Tibial artery (tissue), 4 donors: Measurements from ENCODE around the gene NDFIP1.

Experiments
- DNase-seq, 2 donors: peaks; one replicate each; pipeline ENCODE4 v3.0.0-alpha.2; 2019
- H3K27ac ChIP-seq, 2 donors: fragments of 200-600 bp; sonication (generic) in 1 of 2; 1 replicate in 1 of 2; 2 replicates in 1 of 2; pipeline ENCODE4 v1.5.1; 2018 to 2019; ENCODE audit warnings: mild to moderate bottlenecking in 1 of 2
- H3K27me3 ChIP-seq, 2 donors: fragments of 200-600 bp; sonication (generic) in 1 of 2; one replicate each; pipeline versions ENCODE4 v1.5.1 to v1.6.0; 2016 to 2019
- H3K36me3 ChIP-seq, 3 donors: fragments of 200-600 bp; sonication (generic) in 2 of 3; one replicate each; pipeline ENCODE4 v1.5.1; 2016 to 2019; ENCODE audit warnings: mild to moderate bottlenecking in 2 of 3
- H3K4me1 ChIP-seq, 4 donors: fragments of 200-600 bp; sonication (generic) in 2 of 4; 1 replicate in 3 of 4; 2 replicates in 1 of 4; pipeline ENCODE4 v1.5.1; 2016 to 2019
- H3K4me3 ChIP-seq, 2 donors: fragments of 200-600 bp; sonication (generic) in 1 of 2; 1 replicate in 1 of 2; 2 replicates in 1 of 2; pipeline ENCODE4 v1.5.1; 2018 to 2019; ENCODE audit warnings: mild to moderate bottlenecking in 2 of 2
- H3K9me3 ChIP-seq, 3 donors: fragments of 200-600 bp; sonication (generic) in 1 of 3; one replicate each; pipeline ENCODE4 v1.5.1; 2016 to 2019
- intact Hi-C: fragments of 100-400 bp; cut with DNase I; formaldehyde crosslinking; loops from one replicate; pipeline ENCODE4 v1.15.0; 2023; ENCODE audit warnings: low total_unique reads
- TF ChIP-seq, protein P1 (sequence below), 2 experiments: fragments of 200-600 bp in 1 of 2; fragments of 450-650 bp in 1 of 2; IDR thresholded peaks; one replicate each; pipeline ENCODE4 v1.5.1; 2017 to 2019; ENCODE audit warnings: antibody characterized with exemption in 2 of 2, mild to moderate bottlenecking in 1 of 2, moderate library complexity in 1 of 2

NDFIP1 gene

DNA sequence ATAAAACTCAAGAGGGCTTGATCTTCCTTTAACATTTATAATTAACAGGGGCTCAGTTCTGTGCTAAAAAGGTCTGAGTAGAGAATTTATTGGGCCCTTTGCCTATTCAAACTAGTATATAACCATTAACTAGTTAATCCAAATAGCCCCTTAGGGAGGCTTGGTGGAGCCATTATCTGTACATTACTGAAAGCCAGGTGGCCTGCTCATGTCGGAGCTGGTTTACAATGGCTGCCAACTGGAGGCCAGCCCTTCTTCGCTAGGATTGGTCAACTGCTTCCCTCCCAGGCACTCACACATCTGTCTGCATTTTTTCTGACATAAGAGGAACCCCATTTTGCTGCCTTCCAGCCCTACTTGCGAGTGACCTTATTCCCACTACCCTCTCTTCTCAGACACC lies 30.4 kb upstream of the NDFIP1 start:
- intact Hi-C loops, result no loop called here
- Histone ChIP-seq H3K27ac (no peak overlapping the region), H3K4me1 (no peaks in the 10 kb centered on the region), H3K9me3 (no peaks in the 10 kb centered on the region), H3K36me3 (no peaks in the 10 kb centered on the region), H3K4me3 (no peak overlapping the region), H3K27me3 (no peaks in the 10 kb centered on the region)
- DNase-seq, result no peak
- TF ChIP-seq, protein P1, sequence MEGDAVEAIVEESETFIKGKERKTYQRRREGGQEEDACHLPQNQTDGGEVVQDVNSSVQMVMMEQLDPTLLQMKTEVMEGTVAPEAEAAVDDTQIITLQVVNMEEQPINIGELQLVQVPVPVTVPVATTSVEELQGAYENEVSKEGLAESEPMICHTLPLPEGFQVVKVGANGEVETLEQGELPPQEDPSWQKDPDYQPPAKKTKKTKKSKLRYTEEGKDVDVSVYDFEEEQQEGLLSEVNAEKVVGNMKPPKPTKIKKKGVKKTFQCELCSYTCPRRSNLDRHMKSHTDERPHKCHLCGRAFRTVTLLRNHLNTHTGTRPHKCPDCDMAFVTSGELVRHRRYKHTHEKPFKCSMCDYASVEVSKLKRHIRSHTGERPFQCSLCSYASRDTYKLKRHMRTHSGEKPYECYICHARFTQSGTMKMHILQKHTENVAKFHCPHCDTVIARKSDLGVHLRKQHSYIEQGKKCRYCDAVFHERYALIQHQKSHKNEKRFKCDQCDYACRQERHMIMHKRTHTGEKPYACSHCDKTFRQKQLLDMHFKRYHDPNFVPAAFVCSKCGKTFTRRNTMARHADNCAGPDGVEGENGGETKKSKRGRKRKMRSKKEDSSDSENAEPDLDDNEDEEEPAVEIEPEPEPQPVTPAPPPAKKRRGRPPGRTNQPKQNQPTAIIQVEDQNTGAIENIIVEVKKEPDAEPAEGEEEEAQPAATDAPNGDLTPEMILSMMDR (IDR thresholded peaks at IDR 0.05), result no peak

DNA sequence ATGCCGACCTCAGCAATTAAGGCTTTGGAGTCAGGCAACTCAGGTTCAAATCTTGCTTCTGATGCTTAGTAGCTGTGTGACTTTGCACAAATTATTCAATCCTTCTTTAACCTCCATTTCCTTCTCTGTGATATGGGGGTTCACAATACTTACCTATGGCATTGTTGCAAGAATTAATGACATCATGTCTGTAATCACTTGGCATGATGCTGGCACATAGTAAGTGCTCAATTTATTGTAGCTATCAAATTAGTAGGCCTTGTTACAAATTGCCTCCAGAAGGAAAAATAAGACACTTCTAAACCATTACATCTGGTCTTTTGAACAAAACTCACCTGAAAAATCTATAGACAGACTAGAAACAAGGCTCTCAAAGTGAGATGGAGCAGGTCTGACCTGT lies 29.9 kb upstream of the NDFIP1 start:
- intact Hi-C loops, result no loop called here
- TF ChIP-seq, protein P1 (IDR thresholded peaks at IDR 0.05), result no peak

DNA sequence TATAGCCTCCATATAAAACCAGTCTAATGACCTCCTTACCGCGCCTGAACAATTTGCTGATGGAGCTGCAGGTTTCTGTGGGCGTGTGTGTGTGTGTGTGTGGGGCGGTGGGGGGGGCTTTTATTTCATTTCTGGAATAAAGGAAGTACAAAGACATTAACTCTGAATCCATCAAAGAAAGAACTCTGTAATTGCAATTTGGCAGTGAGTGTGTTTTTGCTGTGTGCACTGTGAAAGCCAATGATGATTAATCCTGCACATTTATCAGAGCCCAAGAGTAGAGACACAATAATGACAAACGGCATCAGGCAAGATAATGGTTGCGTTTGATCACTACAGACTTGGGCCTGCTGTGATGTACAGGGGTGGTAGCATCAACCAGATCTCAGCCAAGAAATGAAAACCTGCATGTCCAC lies 29.3 kb upstream of the NDFIP1 start:
- TF ChIP-seq, protein P1 (IDR thresholded peaks at IDR 0.05), result no peak

More for the DNA sequence above, 29.9 kb upstream of the NDFIP1 start:
- no peak for DNase-seq
- no peaks in the 10 kb centered on the region for H3K36me3 ChIP-seq
- H3K9me3 ChIP-seq, result no peaks in the 10 kb centered on the region
- H3K27me3 ChIP-seq, result no peaks in the 10 kb centered on the region
- no peaks in the 10 kb centered on the region for H3K4me1 ChIP-seq
- no peak overlapping the region for H3K27ac ChIP-seq
- no peak overlapping the region for H3K4me3 ChIP-seq

DNA sequence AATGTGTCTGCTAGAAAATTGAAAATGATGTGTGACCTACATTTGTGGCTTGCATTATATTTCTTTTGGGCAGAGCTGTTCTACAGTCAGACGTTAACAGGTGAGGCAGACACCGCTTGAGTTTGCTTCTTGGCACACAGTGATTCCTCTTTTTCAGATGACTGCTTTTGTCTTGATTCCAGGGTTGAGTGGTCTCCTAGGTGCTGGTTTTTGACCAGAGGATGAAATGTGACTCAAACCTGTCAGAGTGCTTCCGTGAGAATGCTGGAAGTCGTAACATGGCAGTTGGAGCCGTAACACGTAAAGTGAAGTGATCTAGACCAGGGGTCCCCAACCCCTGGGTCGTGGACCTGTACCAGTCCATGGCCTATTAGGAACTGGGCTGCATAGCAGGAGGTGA lies 28.3 kb upstream of the NDFIP1 start:
- Histone ChIP-seq H3K4me3 (no peak overlapping the region), H3K9me3 (no peaks in the 10 kb centered on the region), H3K27ac (no peak overlapping the region), H3K27me3 (no peaks in the 10 kb centered on the region), H3K36me3 (no peaks in the 10 kb centered on the region), H3K4me1 (no peaks in the 10 kb centered on the region)
- no peak for DNase-seq
- TF ChIP-seq, protein P1 (IDR thresholded peaks at IDR 0.05), result no peak
- intact Hi-C loops, result no loop called here

More for the DNA sequence above, 29.3 kb upstream of the NDFIP1 start:
- Histone ChIP-seq H3K36me3 (no peaks in the 10 kb centered on the region), H3K4me1 (no peaks in the 10 kb centered on the region), H3K9me3 (no peaks in the 10 kb centered on the region), H3K27ac (no peak overlapping the region), H3K4me3 (no peak overlapping the region), H3K27me3 (no peaks in the 10 kb centered on the region)
- intact Hi-C loops, result no loop called here
- DNase-seq, result no peak

DNA sequence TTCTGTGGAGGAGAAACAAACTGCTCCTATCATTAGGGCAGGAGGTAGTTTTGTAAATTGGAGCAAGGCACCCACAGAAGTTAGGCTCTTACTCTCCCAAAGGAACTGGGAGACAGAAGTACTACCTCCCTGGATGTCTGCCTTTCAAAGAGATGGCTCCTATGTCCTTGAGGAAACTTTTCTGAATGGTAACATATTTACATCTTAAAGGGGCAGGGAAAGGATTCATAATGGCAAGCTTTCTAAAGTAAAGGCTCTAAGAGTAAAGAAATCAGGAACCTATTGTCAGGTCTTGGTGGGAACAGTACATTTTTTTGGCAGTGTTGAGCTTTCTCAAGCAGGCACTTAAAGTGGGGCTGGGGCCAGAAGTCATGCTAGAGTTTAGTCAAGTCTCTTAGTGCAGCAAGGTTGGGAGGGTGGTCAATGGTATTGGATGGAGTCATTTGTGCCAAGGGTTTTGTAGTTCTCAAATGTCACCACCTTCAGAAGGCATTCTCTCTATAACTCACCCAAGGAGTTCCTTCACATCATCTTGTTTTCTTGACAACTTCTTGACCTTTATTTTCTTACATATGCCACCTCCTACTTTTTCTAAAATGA lies 26.3 kb upstream of the NDFIP1 start:
- intact Hi-C loops, result no loop called here
- no peak for DNase-seq
- H3K36me3 ChIP-seq, result no peaks in the 10 kb centered on the region
- H3K4me3 ChIP-seq, result no peak overlapping the region
- no peaks in the 10 kb centered on the region for H3K4me1 ChIP-seq
- no peaks in the 10 kb centered on the region for H3K9me3 ChIP-seq
- H3K27me3 ChIP-seq, result no peaks in the 10 kb centered on the region
- TF ChIP-seq, protein P1 (IDR thresholded peaks at IDR 0.05), result no peak
- H3K27ac ChIP-seq, result no peak overlapping the region

DNA sequence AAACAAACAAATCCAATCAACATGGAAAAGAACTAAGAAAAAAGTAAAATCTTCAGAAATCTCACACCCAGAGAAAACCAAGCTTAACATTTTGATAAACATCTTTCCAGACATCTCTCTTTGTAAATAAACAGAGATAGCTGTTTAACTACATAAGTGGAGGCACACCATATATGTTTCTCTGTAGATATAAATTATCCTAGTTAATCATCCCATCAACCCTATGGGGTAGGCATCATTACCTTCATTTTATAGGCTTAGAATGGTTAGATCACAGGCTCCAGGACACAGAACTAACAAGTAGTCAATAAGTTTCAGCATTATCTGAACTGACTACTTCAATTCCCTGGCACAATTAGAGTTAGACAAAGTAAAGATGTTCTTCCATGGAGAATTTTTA lies 22.4 kb upstream of the NDFIP1 start:
- intact Hi-C loops, result no loop called here
- no peak overlapping the region for H3K4me3 ChIP-seq
- H3K27ac ChIP-seq, result no peak overlapping the region
- no peaks in the 10 kb centered on the region for H3K9me3 ChIP-seq
- DNase-seq, result no peak
- H3K36me3 ChIP-seq, result no peaks in the 10 kb centered on the region
- H3K4me1 ChIP-seq, result no peaks in the 10 kb centered on the region
- no peaks in the 10 kb centered on the region for H3K27me3 ChIP-seq
- TF ChIP-seq, protein P1 (IDR thresholded peaks at IDR 0.05), result no peak
